ENCODE results near the gene PIP5K1B.

Gene PIP5K1B

GRCh38 chr9:68708513-68708912 lies 3.5 kb downstream of the PIP5K1B start:
- no peak for DNase-seq

- no peak for DNase-seq
These were observed 4.5 kb downstream of the PIP5K1B start for GRCh38 chr9:68709291-68710110.

DNA sequence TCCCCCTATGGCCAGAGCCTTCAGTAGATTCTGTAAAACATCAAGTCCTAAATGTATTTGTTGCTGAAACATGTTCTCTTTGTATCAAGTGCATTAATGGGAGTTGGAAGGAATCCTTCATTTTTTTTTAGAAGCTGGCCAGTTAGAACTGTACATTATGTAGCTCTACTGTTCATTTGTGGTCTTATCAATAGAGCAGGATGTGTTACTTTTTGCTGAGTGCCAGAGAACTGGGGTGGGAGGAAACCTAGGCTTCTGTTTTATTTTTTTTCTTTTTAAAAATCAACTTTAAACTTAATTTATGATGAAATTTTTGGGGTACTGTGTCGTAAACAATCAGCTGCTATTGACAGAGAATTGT lies 5.1 kb downstream of the PIP5K1B start:
- no peak for DNase-seq

DNA sequence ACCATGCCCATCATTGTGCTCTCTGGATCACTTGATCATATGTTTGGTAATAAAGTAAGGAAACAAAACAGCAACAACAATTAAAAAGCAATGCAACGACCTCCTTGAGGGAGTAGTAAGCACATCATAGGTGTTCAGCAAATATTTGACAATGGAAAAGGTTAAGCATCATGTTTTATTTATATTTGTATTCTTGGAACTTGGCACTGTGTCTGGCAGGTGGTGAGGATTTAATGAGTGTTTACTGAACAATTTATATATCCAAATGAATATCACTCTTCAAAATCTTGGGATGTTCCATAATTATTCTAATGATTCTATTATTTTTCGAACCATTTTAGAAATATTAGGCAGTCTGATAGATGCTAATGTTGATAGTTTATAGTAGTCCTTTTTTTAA lies 6.2 kb downstream of the PIP5K1B start:
- no peak for DNase-seq

GRCh38 chr9:68711932-68712331 lies 6.9 kb downstream of the PIP5K1B start:
- DNase-seq = no peak

DNA sequence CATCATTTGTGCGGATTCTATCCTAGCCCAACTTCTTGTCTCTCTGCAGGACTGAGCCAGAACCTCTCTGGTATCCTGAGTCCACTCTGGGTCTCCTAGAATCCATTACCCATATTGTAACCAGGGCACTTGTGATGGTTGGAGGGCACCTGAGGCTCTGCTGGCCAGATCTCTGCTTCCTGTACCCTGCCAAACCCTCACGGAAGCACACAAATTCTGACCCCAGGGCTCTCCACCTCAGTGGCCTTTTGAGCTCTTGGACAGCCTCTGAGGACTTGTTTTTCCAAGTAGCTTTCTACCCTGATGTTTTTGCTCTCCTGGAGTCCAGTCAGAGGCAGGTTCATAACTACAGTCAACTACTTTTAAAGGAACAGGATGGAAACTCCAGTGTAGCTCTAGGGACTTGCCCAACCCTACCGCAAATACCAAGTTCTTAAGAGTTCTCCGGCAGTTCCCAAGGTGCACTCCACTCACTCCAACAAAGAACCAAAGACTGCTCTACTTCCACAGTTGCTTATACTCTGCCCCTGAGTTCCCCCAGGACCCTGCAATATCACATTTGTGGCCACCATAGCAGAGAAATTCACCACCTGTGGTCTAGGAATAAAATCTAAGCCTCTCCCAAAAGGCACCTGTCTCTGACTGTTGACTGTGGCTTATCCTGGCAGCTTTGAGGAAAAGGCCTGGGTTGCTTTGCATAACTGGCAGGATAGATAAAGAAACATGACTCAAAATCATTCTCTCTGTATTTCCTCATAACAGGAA lies 9.6 kb downstream of the PIP5K1B start:
- no peak for DNase-seq

- no peak for DNase-seq
These were observed 10.1 kb downstream of the PIP5K1B start for GRCh38 chr9:68715181-68715456.

GRCh38 chr9:68717552-68718443 lies 12.8 kb downstream of the PIP5K1B start:
- no peak for DNase-seq

DNA sequence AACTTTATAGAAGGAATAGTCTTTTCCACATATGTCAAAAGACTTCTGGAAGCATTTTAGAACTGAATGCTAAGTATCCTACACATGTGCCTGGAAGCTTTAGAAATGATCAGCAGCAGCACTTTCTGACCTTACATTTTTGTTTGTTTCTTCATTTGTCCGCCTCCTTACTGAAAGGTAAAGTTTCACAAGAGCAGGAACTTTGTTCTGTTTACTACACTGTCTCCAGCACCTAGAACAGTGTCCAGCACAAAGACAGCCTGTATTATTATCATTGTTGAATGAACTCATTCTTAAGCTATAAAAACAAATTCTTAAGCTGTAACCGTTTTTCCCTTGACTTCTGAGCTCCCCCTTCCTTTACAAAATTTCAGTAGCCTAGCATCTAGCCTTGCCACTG lies 14.8 kb downstream of the PIP5K1B start:
- DNase-seq = no peak

GRCh38 chr9:68720656-68721313 lies 15.7 kb downstream of the PIP5K1B start:
- DNase-seq = no peak

- DNase-seq = no peak
These were observed 16.8 kb downstream of the PIP5K1B start for GRCh38 chr9:68721666-68722330.

DNA sequence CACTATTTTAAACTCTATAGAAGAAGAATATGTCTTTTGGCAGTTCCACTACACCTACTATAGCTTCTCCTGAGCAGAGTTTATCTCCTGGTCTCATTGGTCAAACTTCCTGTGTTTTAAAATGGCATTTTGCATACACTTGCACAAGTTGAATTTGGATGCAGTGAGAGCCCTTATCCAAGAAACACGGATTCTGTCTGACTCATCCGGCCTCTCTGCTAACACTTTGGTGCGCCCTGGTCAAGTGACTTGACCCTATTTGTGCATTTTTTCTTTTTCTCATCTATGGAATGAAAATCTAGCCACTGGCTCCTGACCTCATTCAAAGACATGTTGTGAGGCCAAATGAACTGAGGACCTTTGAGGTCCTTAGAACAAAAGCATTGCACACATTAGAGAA lies 20.0 kb downstream of the PIP5K1B start:
- DNase-seq = no peak

GRCh38 chr9:68726489-68726888 lies 21.4 kb downstream of the PIP5K1B start:
- no peak for DNase-seq

DNA sequence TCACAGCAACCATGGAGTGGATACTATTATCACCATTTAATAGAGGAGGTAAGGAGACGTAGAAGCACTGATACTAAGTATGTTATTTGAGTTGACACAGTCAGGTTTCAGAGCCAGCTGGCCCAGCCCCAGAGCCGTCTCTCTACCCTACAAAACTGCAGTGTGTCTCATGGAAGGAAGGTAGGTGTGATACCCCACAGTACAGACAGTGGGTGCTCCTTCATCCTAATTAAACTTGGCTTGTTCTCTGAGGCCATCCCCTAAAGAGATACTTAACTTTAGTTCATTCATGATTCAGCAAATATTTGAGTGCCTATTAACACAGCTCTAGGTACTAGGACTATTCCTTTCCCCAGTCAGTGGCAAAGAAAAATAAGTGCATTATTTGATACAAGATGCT lies 22.6 kb downstream of the PIP5K1B start:
- no peak for DNase-seq

DNA sequence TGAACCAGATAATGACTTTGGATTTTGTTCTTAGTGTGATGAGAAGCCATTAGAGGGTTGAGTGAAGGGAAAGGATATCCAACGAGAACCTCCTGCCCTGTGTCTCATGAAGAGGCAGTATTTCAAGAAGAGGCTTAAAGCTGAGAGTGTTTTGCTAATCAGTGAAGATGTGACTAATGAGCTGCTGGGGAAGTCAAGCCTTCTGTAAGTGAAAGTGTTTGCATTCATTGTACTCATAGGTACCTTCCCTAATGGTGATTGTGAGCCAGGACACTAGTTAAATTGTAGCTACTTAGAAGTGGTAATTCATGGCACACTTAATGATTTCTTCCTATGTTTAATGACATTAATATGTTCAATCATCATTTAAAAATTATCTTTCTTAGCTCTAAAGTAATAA lies 23.7 kb downstream of the PIP5K1B start:
- DNase-seq = no peak

DNA sequence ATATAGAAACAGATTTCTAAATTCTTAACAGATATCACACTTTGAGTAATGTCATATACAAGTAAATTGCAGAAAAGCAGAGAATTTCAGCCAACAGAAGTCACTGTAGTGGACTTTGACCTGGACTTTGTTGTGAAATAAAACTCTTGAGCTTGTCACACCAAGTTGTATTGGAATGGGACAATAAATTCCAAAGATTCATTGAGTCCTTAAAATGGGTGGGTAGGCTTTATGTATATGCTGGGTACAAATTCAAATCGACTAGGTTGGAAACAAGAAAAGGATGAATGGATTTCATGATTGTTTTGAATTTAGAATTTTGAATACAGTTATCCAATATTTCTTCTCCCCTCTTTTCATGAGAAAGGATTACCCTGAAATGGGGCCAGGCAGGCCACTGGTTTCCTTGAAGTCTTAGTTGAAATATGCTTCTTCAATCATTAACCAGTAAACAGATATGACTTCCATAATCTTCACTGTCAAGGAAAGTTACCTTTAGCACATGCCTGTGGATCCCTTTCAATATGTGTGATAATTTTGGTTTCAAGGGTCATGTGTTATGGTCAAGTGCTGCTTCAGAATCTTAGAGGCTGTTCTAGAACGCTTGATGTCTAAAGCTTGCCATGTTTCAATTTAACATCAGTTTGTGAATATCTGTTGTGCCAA lies 25.7 kb downstream of the PIP5K1B start:
- no peak for DNase-seq

DNA sequence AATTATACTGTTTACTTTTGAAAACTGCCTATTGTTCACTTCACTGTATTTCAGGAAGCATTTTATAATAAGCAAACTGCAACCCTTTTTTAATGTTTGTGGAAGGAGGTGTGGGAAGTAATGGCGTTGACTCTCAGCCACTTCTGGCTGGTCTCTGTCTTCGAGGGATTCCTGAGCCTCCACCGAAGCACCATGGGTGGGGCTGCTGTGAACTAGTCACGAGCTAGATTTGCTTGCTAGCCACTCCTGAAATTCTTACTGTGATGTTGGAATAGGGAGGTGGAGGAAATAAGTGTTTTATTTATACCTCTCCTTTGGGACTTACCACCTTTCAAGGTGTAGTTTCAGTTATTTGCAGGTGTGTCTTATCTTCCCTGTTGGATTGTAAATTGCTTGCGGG lies 26.8 kb downstream of the PIP5K1B start:
- DNase-seq = no peak

DNA sequence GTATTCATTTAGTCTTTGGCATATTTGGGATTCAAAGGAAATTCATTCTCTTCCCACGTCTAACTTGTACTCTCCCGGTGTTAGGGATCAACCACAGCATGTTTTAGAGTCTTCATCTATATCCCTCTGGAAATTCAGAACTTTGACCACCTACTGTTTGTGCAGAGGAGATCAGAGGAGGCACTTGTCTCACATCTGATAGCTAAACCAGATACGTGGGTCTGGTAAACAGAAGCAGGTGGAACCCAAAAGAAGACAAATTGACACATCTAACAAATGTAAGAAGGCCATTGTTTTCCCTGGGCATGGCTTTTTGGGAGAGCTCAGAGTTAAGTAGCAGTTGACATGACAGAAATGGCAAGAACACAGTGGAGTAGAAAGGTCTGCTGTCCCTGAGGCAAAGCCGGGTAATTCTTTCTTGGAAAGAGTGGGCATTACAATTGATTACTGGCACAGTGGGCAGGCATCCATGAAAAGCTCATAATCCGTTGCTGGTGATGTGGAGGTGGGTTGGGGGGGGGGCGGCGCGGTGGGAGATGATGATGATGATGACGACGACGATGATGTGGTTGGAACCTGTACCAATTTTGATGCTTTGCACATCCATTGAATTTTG lies 27.5 kb downstream of the PIP5K1B start:
- DNase-seq = no peak

DNA sequence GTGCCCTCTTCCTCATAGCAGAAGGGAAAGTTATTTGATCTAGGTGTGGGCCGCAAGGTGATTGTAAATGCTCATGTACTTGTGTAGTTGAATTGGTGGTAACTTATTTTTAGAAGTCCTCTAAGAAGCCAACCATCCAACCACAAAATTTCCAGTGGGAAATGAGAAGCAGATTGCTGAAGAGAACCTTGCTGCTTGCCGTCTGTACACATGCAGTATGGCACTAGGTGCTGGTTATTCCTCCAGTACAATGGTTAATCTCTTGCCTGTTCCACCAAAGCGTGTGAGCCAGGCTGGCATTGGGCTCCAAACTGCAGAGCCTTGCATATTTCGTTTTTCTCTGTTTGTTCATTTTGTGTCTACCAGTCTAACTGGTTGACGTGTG lies 28.0 kb downstream of the PIP5K1B start:
- DNase-seq = no peak

DNA sequence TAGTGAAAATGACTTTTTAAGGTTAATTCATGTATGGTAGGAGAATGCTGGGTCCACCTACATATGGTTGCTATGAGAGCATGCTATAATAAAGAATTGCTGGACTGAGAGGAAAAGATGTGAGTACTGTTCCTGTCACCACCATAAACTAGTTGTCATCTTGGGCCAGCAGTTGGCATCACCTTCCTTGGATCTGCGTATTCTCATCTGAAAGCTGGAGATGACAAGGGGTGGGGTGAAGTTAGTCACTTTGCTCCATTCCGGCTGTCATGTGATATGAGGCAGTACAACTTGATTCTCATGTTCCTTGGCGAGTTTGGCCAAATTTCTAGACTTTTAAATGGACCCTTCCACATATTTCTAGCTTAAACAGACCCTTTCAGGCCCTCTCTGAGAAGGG lies 33.3 kb downstream of the PIP5K1B start:
- no peak for DNase-seq

GRCh38 chr9:68739621-68740174 lies 34.7 kb downstream of the PIP5K1B start:
- DNase-seq = no peak
